Pancreas (tissue), 10 donors: ENCODE data around the gene MUC5B. TPM values are rescaled to one million over a fixed set of nuclear protein-coding genes. Genes with fewer than 3 reads are reported as not detected.

Experiments
- ATAC-seq, 4 donors: fragments of 200-7000 bp; cut with Tn5 transposase; one replicate each; pipeline versions ENCODE4 v1.8.0 to v1.9.1; 2020; ENCODE audit warnings: mild to moderate bottlenecking in 4 of 4, moderate library complexity in 4 of 4
- DNase-seq, 6 donors: peaks; one replicate each; pipeline ENCODE4 v3.0.0-alpha.2; 2020
- FAIRE-seq: peaks from 2 replicates; lab custom pipeline; 2012; peaks lifted over from hg19 to GRCh38; lab: Jason Lieb, UNC
- H3K27ac ChIP-seq, 4 donors: fragments of 200-600 bp; sonication (generic); 1 replicate in 3 of 4; 2 replicates in 1 of 4; pipeline versions ENCODE4 v1.5.0 to v1.8.0; 2020
- H3K27me3 ChIP-seq, 4 donors: fragments of 200-600 bp; one replicate each; pipeline ENCODE4 v1.8.0; 2021
- H3K36me3 ChIP-seq, 3 donors: fragments of 200-600 bp; sonication (generic) in 1 of 3; one replicate each; pipeline versions ENCODE4 v1.5.0 to v1.8.0; 2020 to 2021
- H3K4me1 ChIP-seq, 3 donors: fragments of 200-600 bp; one replicate each; pipeline ENCODE4 v1.8.0; 2021
- H3K4me3 ChIP-seq, 4 donors: fragments of 200-600 bp; sonication (generic) in 2 of 4; one replicate each; pipeline versions ENCODE4 v1.5.0 to v1.8.0; 2020 to 2021
- H3K9me3 ChIP-seq, 4 donors: fragments of 200-600 bp; one replicate each; pipeline ENCODE4 v1.8.0; 2021
- CTCF ChIP-seq, 4 donors: fragments of 200-600 bp; sonication (generic) in 3 of 4; IDR thresholded peaks; one replicate each; pipeline versions ENCODE4 v1.5.0 to v1.8.0; 2021; ENCODE audit warnings: antibody characterized with exemption in 4 of 4
- WGBS, 2 donors: extraction: QIAGEN DNeasy Blood & Tissue Kit; methylation state at CpG; one replicate each; pipeline ENCODE4 v1.1.7; 2013; 5-methylcytosine and 5-hydroxymethylcytosine counted together
- intact Hi-C, 3 donors: fragments of 100-400 bp; cut with DNase I; formaldehyde crosslinking; loops; one replicate each; pipeline versions ENCODE4 v1.11.1 to v1.14.2; 2022
- polyA plus RNA-seq, 2 donors: library from polyadenylated mRNA; stranded (reverse); fragments of 200-250 nt; gene quantifications; one replicate each; pipeline ENCODE4 v1.2.3, GENCODE V29; 2013
- total RNA-seq, 6 donors: library from RNA; stranded (reverse); fragmentation: NEBNext Ultra II Directional in 4 of 6; extraction: Animal tissue kit (Norgen Biotek cat#: 25700) in 4 of 6; gene quantifications; one replicate each; pipeline versions ENCODE4 v1.2.1 to v1.2.4, GENCODE V29; 2021 to 2023
- donor health status: healthy with polysubstance abuse.
- donor health status: DM: no; HTN: no; CAD: no; lungs with moderate emphysema.
- donor health status: DM: no; HTN: no; CAD: no.
- donor health status: control.
- donor health status: control.
- donor health status: Bipolar disorder and iron deficiency.
- donor health status: DM: yes; HTN: yes; CAD: no.
- donor health status: DM: no; HTN: no; CAD: no.
- donor health status: DM: no; HTN: no; CAD: no.
- donor health status: DM: yes; HTN: yes; CAD: no.

MUC5B gene
- total and polyA plus RNA-seq, 8 donors: 5.1 to 65.4 (median 15.1) TPM

- no peak for ATAC-seq
- Histone ChIP-seq H3K27me3 (no peaks in the 10 kb centered on the region), H3K27ac (no peak overlapping the region), H3K4me1 (no peaks in the 10 kb centered on the region), H3K4me3 (no peak overlapping the region), H3K9me3 (no peaks in the 10 kb centered on the region), H3K36me3 (no peaks in the 10 kb centered on the region)
- DNase-seq: peak in 4 of 6 donors; percentile 0 to 67 (median 30)
- intact Hi-C loops: no loop called here
- no peak for FAIRE-seq
- WGBS, 2 donors: 80% methylated on average over 34 of the region's 34 CpGs
- TF ChIP-seq CTCF (IDR thresholded peaks at IDR 0.05): no peak
Measured at GRCh38 chr11:1207401-1208143, 15.3 kb upstream of the MUC5B start.

GRCh38 chr11:1208144-1208393 is 14.8 kb upstream of the MUC5B start:
- H3K4me3 ChIP-seq: no peak overlapping the region
- no peaks in the 10 kb centered on the region for H3K4me1 ChIP-seq
- intact Hi-C loops: no loop called here
- 77 to 80% methylated on average over 6 of the region's 6 CpGs for WGBS, 2 donors
- no peaks in the 10 kb centered on the region for H3K9me3 ChIP-seq
- no peak for TF ChIP-seq CTCF (IDR thresholded peaks at IDR 0.05)
- no peaks in the 10 kb centered on the region for H3K27me3 ChIP-seq
- H3K36me3 ChIP-seq: no peaks in the 10 kb centered on the region
- H3K27ac ChIP-seq: no peak overlapping the region
- FAIRE-seq (no peak), ATAC-seq (no peak), DNase-seq (peak in 1 of 6 donors; percentile 1)

DNA sequence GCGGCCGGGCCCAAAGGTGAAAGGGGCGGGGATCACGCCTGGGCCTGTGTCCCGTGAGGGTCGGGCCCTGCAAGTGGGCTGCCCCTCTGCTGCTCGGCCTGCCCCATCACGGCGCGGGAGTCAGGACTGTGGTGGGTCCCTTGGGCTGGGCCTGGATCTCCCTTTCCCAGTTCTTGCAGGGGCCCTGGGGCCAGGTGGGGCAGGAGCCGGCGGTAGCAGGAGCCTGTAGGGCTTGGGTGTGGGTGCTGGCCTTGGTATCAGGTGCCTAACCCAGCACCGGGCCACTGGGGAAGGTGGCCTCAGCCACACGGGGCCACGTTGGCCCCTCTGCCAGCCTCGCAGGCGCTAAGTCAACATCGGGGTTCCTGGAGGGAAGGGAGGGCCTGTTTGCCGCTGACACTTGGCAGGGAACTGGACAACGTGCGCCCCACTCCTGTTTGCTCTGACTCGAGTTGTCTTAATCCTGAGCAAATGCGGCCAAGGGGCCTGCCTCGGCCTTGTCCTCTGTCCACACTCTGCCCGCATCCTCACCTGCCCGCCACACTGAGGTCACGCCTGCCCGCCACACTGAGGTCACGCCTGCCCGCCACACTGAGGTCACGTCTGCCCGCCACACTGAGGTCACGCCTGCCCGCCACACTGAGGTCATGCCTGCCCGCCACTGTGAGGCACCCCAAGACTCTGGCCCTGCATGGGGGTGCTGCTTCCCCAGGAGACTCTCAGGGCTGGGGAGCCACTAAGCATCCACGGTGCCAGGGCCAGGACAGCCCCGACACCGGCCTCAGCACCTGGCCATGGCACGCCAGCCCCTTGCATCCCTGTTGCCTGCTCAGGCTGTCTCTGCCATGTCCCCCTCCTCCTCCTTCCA is 14.2 kb upstream of the MUC5B start:
- Histone ChIP-seq H3K4me1 (no peaks in the 10 kb centered on the region), H3K27me3 (no peaks in the 10 kb centered on the region), H3K9me3 (no peaks in the 10 kb centered on the region), H3K4me3 (no peak overlapping the region), H3K36me3 (no peaks in the 10 kb centered on the region), H3K27ac (no peak overlapping the region)
- DNase-seq (peak in 5 of 6 donors; percentile 1 to 74 (median 20)), FAIRE-seq (no peak), ATAC-seq (no peak)
- no peak for TF ChIP-seq CTCF (IDR thresholded peaks at IDR 0.05)
- intact Hi-C loops: no loop called here
- 89 to 92% methylated on average over 29 to 39 of the region's 39 CpGs for WGBS, 2 donors

DNA sequence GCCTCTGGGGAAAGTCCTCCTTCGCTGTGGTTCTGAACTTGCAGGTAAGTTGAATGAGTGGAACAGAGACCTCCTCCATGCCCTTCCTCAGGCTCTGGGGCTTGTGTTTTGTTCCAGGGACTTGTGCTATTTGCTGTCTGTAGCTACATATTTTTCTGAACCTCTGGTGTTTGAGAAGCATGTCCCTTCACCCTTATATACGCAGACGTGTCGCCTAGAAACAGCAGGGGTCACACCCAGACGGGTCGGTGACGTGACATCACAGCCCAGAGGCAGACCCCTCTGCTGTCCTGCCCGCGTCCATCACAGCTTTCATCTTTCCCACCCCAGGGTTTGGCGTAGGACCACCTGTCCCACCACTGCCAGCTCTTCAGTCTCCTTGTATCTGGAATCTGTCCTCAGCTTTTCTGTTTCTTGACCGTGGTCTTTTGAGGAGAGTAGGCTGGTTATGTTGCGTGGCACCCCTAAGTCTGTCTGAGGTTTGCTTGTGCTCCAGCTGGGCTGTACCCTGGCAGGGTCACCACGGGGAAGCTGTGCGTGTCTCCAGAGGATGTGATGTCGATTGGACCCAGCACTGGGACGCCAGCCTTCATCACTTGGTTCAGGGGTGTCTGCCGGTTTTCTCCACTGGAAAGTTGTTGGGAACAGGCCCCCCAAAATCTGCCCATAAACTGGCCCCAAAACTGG is 13.4 kb upstream of the MUC5B start:
- intact Hi-C loops: no loop called here
- no peak for ATAC-seq
- 85 to 86% methylated on average over 17 of the region's 17 CpGs for WGBS, 2 donors
- Histone ChIP-seq H3K4me3 (no peak overlapping the region), H3K27ac (no peak overlapping the region), H3K36me3 (no peaks in the 10 kb centered on the region), H3K4me1 (no peaks in the 10 kb centered on the region), H3K27me3 (no peaks in the 10 kb centered on the region), H3K9me3 (no peaks in the 10 kb centered on the region)
- DNase-seq: peak in 3 of 6 donors; percentile 11 to 31 (median 22)
- no peak for FAIRE-seq
- no peak for TF ChIP-seq CTCF (IDR thresholded peaks at IDR 0.05)
